Measurements from ENCODE around the gene DIRAS1.
A peak's percentile ranks its signal among the peaks of the same experiment; 100 is the strongest.

DIRAS1 gene

GRCh38 chr19:2720777-2721569 lies at the start of gene DIRAS1:
DIRAS1 (minus strand) TSS chr19:2721372; CDS start chr19:2717806, 3,566 bp downstream.
- H3K4me3 ChIP-seq (ENCODE audit: low read depth, low read length) = peak within 1 kb of the TSS; percentile 33
- DNase-seq (ENCODE audit: low read depth) = no peak
- no peak for TF ChIP-seq CTCF (IDR thresholded peaks at IDR 0.05; ENCODE audit: low read depth, low read length, missing control alignments)

GRCh38 chr19:2770055-2771013 lies 49.2 kb upstream of the DIRAS1 start:
- no peak for DNase-seq (ENCODE audit: low read depth)
- no peak for TF ChIP-seq CTCF (IDR thresholded peaks at IDR 0.05; ENCODE audit: low read depth, low read length, missing control alignments)
- H3K4me3 ChIP-seq (ENCODE audit: low read depth, low read length) = no peak overlapping the region

GRCh38 chr19:2769218-2769617 lies 48.0 kb upstream of the DIRAS1 start:
- no peak for TF ChIP-seq CTCF (IDR thresholded peaks at IDR 0.05; ENCODE audit: low read depth, low read length, missing control alignments)
- DNase-seq (ENCODE audit: low read depth) = no peak
- H3K4me3 ChIP-seq (ENCODE audit: low read depth, low read length) = no peak overlapping the region

GRCh38 chr19:2768365-2769132 lies 47.4 kb upstream of the DIRAS1 start:
- DNase-seq (ENCODE audit: low read depth) = no peak
- TF ChIP-seq CTCF (IDR thresholded peaks at IDR 0.05; ENCODE audit: low read depth, low read length, missing control alignments) = no peak

GRCh38 chr19:2767688-2768087 lies 46.5 kb upstream of the DIRAS1 start:
- no peak overlapping the region for H3K4me3 ChIP-seq (ENCODE audit: low read depth, low read length)
- DNase-seq (ENCODE audit: low read depth) = no peak
- TF ChIP-seq CTCF (IDR thresholded peaks at IDR 0.05; ENCODE audit: low read depth, low read length, missing control alignments) = no peak

More at GRCh38 chr19:2768365-2769132, 47.4 kb upstream of the DIRAS1 start:
- H3K4me3 ChIP-seq (ENCODE audit: low read depth, low read length) = no peak overlapping the region

GRCh38 chr19:2766594-2767372 lies 45.6 kb upstream of the DIRAS1 start:
- TF ChIP-seq CTCF (IDR thresholded peaks at IDR 0.05; ENCODE audit: low read depth, low read length, missing control alignments) = no peak
- no peak overlapping the region for H3K4me3 ChIP-seq (ENCODE audit: low read depth, low read length)
- no peak for DNase-seq (ENCODE audit: low read depth)
